GM21423 (cell line): ENCODE results near the gene TNIP1.

Experiments
- ATAC-seq: cut with Tn5 transposase; IDR thresholded peaks from one replicate; pipeline ENCODE4 v1.9.1; 2021; ENCODE audit warnings: mild to moderate bottlenecking, moderate library complexity; ENCODE audit not compliant: unreplicated experiment

The TNIP1 gene

GRCh38 chr5:151005187-151005949 lies 75.5 kb downstream of the TNIP1 start:
- ATAC-seq = no peak

GRCh38 chr5:151004499-151004898 lies 76.3 kb downstream of the TNIP1 start:
- ATAC-seq = no peak

- ATAC-seq = no peak
Measured at GRCh38 chr5:151003503-151003860, 77.4 kb downstream of the TNIP1 start.

GRCh38 chr5:151002681-151003502 lies 77.9 kb downstream of the TNIP1 start:
- no peak for ATAC-seq

DNA sequence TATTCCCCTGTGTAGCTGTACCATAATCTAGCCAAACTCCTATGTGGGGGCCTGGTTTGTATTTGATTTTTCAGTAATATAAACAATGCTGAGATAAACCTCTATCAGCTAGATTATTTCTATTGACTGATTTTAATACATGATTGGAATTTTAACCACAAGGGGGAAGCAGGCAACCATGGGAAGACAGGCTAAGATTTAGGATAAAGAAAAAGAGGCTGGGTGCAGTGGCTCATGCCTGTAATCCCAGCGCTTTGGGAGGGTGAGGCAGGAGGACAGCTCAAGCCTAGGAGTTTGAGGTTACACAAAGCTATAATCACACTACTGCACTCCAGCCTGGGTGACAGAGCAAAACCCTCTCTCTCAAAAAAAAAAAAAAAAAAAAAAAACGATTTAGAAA lies 78.6 kb downstream of the TNIP1 start:
- ATAC-seq = no peak

GRCh38 chr5:151001436-151001835 lies 79.4 kb downstream of the TNIP1 start:
- ATAC-seq = no peak

DNA sequence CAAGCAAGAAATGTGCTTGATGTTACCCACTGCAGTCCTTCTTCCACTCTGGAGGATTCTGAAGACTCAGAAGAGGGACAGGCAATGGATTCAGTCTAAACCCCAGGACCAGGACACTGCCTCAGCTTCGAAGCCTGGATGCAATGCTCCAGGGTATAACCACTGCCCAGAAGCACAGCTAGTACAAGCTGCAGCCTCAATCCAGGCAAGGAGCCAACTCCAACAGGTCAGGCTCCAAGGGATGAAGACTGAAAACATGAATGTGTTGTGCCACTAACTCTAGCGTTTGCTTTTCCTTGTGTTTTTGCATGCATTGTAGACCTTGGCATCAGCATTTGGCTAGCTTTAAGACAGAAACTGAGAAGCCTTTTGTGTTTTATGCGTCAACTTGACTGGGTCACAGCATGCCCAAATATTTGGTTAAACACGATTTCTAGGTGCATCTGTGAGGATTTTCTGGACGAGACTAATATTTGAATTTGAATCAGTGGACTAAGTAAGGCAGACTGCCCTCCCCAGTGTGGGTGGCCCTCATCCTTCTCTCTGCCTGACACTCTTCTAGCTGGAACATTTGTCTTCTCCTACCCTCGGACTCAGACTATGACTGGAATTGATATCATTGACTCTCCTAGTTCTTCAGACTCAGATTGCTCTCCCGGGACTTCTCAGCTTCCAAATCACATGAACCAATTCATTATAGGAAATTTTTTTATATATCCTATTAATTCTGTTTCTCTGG lies 81.0 kb downstream of the TNIP1 start:
- no peak for ATAC-seq

DNA sequence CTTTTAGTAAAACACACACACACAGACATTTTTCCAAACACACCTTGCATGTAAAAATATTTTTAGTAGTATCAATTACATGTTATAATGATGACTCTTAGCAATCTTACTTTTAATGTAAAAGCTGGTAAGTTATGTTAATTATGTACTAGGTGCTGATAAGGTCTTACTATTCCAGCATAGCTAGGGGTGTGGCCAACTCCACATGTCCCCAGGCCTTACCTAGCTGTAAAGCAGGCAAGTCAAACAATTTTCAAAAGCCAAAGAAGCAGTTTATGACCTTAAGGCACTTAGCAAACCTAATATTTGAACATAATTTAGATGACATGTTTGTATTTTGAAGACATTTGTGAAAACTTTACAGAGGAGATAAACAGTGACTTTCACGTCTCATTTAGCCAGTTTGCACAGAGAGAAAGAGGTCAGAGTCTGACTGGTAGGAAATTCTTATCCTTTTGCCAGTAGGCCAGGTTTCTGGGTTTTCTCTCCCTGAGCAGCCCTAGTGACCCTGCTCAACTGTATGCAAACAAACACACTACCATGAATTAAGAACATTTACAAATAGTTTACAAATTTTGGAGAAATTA lies 86.9 kb downstream of the TNIP1 start:
- ATAC-seq = no peak

DNA sequence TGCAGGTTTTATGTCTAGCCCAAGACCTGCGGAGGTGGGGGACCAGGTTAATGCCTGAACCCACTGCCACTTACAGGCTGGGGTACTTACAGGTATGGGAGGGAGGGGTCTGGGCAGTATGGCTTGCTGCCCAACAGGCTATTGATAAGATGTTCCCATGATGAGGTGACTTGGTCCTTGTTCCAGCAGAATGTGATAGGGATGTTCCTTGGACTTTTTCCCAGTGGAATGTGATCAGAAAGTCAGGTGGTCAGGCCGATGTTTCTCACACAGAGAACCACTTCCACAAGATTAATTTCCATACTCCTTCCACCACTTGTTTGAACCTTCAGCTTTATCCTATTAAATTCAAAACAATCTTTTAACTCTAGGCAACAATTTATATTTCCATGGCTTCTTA lies 87.4 kb downstream of the TNIP1 start:
- no peak for ATAC-seq

GRCh38 chr5:150992705-150993104 lies 88.1 kb downstream of the TNIP1 start:
- no peak for ATAC-seq

DNA sequence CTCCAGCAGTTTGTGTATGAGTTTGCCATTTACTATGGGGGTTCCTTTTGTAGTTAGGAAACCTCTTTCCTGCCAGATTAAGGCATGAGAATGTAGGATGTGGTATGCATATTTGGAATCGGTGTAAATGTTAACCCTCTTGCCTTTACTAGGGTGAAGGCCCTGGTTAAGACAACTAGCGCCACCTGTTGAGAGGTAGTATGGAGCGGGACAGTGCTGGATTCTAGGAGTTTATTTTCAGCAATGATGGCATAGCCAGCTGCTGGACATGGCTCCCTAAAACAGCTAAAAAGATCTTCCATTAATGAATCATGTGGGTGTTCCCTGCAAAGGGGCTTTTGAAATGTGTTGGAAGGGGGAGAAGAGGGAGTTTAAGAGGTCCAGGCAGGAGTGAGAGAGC lies 91.1 kb downstream of the TNIP1 start:
- ATAC-seq = no peak

DNA sequence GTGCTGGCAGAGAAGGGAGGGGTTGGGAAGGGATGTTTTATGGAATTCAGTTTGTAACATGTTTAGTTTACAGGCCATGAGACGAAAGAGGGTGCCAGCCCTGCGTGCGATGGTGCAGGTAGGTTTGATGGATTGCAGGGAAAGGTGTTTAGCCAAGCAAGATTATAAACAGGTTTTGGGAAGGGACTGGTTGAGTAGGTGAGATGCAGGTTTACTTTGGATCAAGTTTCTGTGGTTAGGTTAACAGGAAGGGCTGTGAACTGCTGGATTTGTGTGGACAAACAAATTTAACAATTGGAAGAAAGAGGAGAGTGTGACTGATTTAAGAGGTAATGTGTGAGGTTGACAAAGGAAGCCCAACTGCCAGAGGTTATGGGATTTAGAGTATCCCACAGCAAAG lies 93.1 kb downstream of the TNIP1 start:
- ATAC-seq = no peak
